Measurements from ENCODE around the gene PSMB4.
"Not testable (repeated sequence)": the region's sequence is repeated elsewhere in the genome, so short reads cannot be mapped to it uniquely, and the experiment has no call there.

PSMB4 gene

DNA sequence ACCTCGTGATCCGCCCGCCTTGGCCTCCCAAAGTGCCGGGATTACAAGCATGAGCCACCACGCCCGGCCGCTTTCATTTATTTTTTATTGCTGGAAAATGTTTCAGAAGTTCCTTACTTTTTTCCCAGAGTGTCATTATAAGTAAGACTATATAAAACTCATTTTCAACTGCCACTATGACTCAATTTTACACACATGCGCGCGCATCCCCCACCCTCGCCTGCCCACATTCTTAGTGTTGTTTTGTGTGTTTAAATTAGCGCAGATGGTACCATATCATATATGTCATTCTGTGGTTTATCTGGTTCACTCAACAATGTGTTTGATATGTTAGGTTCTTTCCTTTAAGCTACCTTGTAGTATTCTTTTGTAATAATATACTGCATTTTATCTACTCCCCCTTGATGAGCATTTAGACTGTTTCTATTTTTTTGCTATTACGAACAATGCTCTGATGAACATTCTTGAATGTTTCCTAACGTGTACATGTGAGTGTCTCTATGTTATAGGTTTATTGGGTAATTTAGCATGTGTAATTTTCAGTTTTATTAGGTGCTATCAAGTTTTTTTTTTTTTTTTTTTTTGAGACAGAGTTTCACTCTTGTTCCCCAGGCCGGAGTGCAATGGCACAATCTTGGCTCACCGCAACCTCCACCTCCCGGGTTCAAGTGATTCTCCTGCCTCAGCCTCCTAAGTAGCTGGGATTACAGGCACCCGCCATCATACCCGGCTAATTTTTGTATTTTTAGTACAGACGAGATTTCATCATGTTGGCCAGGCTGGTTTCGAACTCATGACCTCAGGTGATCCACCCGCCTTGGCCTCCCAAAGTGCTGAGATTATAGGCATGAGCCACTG is 8.9 kb upstream of the PSMB4 start:
- DNase-seq, result not testable (repeated sequence)

DNA sequence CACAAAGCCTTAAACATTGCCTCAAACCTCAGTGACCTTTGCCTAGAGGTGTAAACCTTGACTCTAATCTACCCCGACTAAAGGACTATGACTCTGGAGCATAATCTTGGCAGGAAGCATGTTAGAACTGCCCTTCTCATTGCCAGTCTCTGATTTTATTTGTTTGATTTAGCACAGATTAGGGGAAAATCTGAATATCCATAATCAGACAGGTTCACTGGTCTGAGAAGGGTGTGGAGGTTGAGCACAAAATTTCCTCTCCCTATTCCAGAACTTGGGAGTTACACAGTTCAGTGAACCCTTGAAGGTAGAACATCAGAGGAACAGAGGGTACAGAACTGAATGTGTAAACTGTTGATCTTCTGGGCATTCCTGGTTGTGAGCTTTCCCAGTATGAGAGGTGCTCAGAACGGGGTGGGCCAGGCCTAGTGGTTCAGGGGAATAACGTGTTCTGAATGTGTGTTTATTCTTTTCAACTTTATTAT is 8.3 kb upstream of the PSMB4 start:
- no peak for DNase-seq

DNA sequence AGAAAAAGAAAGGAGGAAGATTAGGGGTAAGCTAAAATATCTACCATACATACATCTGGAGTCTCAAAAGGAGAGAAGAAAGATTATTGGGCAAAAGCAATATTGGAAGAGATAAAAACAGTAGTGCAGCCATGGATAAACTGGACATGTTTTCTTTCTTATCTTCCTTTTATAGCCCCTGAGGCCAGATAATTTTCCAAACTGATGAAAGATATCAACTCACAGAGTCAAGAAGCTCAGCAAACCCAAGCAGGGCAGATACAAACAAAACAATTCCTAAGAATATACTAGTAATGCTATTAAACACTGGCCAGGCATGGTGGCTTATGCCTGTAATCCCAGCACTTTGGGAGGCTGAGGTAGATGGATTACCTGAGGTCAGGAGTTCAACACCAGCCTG is 5.8 kb upstream of the PSMB4 start:
- no peak for DNase-seq

DNA sequence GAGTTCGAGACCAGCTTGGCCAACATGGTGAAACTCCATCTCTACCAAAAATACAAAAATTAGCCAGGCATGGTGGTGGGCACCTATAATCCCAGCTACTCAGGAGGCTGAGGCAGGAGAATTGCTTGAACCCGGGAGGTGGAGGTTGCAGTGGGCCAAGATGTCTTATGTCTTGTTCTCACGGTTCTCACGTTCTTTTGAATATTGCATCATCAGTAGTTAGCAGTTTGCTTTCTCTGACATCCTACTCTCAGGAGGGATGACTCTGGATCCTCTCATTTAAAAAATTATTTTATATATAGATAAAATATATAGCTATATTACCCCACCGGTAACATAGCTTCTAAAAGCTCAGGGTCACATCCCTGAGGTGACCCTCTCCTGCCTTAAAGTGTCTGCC is 3.1 kb upstream of the PSMB4 start:
- DNase-seq, result not testable (repeated sequence)

DNA sequence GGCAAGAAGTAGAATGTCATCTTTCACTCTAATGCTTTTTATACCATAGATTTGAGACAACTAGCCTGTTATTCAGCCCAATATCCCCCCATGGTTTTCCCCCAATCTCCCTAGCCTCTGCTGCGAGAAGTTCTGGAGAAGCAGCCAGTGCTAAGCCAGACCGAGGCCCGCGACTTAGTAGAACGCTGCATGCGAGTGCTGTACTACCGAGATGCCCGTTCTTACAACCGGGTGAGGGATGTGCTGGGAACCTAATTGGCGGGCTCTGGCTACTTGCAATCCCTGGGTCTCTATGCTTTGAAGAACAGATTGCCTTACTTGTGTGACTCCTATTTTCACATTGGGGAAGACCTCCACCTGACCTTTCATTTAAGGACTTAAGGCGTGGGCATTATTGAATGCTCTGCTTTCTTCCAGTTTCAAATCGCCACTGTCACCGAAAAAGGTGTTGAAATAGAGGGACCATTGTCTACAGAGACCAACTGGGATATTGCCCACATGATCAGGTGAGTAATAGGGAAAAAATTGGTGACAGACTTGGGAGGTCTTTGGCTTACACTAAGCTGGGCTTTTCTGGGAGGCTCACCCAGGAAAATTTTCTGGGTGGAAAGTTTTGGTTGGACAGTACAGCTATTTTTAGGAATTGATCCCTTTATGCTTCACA is 1.9 kb downstream of the PSMB4 start:
- no peak for DNase-seq

DNA sequence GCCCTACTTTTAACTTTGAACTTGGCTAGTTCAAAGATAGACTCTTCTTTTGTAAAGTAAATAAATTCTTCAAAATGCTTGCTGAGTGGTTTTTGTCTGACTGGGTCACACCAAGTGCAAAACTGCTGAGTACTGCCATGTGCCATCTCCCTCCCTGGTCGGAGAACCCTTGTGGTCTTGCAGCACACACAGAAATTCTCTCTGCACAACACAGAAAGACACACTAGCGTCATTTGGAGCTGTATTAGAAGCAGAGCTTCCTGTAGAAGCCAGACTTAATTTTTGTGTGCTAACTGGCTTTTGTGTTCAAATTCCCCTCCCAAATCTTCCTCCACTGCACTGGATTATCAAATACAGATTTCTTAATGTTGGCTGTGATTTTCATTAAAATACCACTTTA is 2.5 kb downstream of the PSMB4 start:
- DNase-seq, result no peak

DNA sequence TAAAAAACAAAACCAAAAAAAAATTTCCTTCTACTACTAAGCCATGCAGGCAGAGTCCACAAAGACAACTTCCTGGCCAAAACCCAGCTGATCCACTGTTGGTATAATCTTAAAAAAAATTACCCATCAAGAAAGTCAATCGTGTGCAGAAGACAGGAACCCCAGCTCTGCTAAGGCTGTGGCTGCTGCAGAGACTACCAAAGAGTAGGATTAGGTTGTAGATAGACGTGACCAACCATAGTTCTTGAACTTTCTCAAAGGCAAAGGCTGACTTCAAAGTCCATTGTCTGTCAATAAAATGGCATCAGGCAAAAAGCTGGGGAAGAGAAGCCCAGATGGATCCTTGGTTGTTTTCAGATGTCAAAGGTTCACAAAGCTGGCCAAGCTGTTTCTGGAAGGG is 3.4 kb downstream of the PSMB4 start:
- DNase-seq, result no peak

DNA sequence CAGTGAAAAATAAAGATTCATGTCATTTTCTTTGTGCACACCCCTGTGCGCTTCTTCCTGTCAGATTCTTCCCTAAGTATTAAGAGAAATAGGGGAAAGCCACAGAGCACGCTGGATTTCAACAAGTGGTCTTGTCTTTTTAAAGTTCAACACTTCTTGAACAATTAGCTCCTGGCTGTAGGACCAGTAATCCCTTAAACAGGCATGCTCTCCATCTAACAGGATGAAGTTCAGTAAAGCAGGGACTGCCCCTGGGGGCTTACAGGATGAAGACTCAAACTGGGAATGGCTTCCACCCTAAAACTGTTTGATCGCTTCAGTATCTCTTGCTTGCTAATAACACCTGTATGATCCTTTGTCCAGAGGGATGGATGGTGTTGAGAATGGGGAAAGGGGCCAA is 4.2 kb downstream of the PSMB4 start:
- DNase-seq, result no peak

DNA sequence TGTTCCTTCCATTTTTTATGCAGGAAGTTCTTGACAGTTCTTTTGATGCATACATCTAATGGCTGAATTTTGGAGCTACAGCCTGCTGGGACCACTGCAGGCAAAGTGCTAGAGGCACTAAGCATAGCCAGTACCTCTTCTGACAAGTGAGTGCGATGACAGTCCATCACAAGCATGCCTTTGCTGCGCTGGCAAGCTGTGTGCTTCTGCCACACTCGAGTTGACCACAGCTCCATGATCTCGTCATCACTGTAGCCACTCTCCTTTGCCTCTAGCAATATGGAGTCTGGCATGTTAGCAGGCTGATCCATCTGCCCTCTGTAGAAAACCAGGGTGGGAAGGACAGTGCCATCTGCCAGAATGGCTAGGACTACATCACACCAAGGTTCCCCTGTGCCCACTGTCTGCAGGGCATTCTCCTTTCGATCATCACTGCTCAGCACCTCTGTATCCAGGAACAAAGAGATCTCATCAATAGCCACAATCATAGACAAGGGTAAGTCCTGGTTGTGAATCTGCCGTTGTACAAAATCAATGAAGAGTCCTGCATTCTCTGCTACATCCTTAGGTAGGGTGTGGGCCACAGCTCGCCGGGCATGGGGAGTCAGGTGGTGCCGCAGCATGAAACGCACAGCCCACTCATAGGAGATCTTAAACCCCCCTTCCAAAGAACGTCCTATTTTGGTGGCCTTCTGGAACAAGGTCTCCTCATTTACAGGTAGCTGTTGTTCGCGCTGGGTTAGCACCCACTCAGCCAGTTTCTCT is 6.0 kb downstream of the PSMB4 start:
- DNase-seq, result no peak

DNA sequence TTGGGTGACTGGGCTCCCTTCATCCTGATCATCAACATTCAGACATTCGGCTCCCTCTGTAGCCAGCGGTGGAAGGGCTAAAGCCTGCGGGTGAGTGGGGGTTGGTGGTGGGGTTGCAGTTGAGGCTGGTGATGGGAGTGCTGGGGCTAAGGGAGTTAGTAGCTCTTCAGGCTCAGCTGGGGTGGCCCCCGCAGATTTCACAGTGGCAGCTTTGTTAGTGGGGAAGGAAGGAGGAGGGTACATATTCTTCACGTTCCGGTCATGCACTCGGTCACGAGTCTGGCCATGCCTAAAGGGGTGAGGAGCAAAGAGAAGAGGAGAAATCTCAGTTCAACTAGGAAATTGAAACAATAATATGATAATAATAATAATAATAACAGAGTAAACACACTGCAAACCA is 6.8 kb downstream of the PSMB4 start:
- no peak for DNase-seq

DNA sequence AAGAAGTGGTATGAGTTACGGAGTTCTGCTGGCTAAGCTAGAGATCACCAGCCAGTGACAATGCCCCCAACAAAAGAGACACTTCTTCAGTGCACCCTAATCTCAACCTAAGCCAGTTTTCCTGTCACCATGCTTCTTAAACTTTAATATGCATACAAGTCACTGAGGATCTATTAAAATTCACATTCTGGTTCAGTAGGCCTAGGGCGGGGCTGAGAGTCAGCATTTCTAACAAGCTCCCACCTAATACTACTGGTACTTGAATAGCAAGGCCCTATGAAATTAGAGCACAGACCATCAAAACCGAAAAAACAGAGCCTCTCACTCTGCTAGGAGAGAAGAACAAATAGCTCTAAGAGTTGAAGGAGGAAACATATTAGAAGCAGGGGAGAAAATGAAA is 7.9 kb downstream of the PSMB4 start:
- DNase-seq, result no peak

DNA sequence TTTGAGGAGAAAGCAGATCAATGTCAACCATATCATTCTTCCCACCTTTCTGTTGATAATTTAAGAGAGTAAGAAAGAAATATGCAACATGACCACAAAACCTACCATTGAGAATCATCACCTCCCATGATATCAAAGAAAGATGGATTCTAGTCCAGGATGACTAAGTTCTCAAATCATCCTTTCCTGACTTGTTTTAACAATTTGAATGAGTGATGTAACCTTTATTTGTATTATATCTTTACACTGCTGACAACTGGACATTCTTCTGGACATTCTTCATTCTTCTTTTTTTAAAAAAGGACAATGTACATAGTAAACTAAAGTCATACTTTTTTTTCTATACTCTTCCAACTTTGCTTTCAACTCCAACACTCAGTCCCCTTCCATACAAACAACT is 9.5 kb downstream of the PSMB4 start:
- DNase-seq, result no peak

DNA sequence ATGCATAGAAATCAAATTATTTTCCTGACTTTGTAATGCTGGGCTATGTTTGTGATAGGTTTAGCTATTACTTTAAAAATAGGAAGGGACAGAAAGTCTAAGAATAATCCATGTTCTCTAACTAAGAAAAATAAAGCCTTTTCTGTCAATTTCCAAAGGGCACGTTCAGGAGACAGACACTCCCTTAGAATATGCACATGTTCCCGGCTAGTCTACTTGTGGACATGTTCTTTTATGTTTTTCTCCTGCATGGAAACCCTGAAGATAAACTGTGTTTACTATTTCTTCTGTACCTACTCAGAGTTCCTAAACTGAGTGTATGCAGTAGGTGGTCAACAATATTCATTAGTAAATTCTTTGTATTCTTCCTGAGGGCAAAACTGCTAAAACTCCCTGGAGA is 12.5 kb downstream of the PSMB4 start:
- DNase-seq, result no peak

DNA sequence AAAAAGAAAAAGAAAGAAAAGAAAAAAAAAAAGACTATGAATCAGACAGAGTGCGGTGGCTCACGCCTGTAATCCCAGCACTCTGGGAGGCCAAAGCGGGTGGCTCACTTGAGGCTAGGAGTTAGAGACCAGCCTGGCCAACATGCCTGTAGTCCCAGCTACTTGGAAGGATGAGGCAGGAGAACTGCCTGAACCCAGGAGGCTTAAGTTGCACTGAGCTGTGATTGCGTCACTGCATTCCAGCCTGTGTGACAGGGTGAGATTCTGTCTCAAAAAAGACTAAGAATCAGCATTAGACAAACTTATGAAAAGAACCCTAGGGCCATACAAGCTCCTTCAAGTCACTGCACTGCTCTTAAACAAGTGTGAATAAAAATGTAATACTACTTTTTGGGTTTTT is 16.9 kb downstream of the PSMB4 start:
- DNase-seq, result no peak

DNA sequence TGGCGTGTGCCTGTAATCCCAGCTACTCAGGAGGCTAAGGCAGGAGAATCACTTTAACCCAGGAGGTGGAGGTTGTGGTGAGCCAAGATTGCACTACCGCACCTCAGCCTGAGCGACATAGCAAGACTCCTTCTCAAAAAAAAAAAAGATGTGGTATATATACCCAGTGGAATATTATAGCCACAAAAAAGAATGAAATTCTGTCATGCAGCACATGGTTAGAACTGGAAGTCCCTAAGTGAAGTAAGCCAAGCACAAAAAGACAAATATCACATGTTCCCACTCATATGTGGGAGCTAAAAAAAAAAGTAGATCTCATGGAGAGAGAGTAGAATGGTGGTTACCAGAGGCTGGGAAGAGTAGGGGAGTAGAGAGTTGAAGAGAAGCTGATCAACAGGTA is 18.7 kb downstream of the PSMB4 start:
- DNase-seq, result no peak

DNA sequence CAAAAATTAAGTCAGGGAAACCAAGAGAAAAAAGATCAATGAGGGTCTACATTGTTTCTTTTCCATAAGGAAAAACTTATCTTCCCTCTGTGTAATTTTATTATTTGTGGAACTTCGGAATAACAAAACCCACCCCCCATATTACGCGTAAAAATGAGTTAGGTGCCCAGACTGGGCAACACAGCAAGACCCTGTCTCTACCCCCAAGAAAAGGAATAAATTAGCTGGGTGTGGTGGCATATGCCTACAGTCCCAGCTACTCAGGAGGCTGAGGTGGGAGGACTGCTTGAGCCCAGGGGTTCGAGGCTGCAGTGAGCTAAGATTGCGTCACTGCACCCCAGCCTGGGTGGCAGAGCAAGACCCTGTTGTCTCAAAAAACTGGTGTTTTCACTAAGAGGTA is 20.4 kb downstream of the PSMB4 start:
- no peak for DNase-seq

DNA sequence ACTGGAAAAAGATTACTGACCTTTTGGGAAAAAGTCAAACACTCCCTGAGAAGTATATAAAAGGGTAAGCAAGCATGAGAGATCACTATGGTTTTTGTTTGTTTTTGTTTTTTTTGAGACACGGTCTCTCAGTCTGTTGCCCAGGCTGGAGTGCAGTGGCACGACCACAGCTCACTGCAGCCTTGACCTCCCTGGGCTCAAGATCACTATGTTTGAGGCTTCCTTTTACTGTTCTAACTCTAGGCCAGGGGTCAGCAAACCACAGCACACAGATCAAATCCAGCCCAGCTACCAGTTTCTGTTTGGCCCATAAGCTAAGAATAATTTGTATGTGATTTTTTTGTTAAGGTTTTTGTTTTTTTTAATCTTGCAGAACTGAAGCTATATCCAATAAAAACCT is 25.7 kb downstream of the PSMB4 start:
- no peak for DNase-seq

DNA sequence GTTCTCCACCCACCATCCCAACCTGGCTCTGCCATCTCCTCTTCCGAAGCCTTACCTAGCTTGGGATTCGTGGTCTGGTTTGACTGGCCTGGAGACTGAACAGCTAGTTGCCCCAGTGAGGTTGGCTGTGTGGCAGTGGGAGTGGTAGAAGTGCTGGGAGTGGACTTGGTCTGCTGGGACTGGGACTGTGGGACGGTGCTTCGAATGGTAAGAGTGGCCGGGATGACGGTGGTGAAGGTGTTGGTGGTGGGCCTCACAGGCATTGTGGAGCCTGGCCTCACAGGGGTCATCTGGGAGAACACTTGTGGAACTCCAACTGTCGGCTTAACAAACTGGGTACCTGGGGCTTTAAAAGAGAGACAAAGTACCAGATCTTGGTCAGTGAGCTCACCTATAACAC is 28.7 kb downstream of the PSMB4 start:
- DNase-seq, result no peak

DNA sequence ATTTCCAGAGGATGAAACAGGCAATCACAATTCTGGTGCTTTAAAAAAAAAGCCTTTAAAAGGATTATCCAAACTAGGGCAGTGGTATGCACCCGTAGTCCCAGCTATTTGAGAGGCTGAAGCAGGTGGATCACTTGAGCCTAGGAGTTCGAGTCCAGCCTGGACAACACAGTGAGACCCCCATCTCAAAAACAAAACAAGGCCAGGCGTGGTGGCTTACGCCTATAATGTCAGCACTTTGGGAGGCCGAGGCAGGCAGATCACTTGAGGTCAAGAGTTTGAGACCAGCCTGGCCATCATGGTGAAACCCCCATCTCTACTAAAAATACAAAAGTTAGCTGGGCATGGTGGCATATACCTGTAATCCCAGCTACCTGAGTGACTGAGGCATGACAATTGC is 34.5 kb downstream of the PSMB4 start:
- DNase-seq, result not testable (repeated sequence)

DNA sequence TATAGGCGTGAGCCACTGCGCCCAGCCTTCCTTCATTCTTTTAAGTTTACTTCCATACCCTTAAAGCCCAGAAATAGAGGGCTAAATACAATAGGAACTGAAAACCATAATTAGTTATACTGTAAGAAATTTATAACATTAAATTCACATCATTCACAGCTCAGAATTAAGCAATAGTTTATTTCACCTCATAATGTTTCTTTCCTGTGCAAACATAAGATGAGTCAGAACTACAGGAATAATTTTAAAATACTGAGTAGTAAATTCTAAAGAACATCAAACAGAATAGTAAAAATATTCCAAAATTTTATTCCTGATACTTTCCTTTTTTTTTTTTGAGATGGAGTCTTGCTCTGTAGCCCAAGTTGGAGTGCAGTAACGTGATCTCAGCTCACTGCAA is 35.8 kb downstream of the PSMB4 start:
- no peak for DNase-seq

DNA sequence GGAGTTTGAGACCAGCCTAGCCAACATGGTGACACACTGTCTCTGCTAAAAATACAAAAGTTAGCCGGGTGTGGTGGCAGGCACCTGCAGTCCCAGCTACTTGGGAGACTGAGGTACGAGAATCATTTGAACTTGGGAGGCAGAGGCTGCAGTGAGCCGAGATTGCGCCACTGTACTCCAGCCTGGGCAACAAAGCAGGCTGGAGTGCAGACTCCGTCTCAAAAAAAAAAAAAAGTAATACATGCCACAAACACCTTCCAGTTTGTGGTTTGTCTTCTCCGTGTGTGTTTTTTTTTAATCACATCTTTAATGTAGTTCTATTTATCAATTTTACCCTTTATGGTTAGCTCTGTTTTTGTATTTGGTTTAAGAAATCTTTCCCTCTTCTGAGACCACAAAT is 37.6 kb downstream of the PSMB4 start:
- no peak for DNase-seq

DNA sequence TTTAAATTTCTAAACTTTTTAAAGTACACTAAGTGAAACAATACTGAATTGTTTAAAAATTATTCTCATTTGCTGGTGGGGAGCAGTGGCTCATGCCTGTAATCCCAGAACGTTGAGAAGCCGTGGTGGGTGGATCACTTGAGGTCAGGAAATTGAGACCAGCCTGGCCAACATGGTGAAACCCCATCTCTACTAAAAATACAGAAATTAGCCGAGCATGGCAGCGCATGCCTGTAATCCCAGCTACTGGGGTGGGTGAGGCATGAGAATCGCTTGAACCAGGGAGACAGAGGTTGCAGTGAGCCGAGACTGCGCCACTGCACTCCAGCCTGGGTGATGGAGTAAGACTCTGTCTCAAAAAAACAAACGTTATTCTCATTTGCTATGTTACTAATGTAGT is 38.0 kb downstream of the PSMB4 start:
- not testable (repeated sequence) for DNase-seq

Measured in right hindlimb (tissue), 1 donor.